CMK (cell line): Measurements from ENCODE around the gene ANKRD28.

ENCODE experiments used
- DNase-seq: peaks from one replicate; pipeline ENCODE4 v3.0.0-alpha.2; 2010; ENCODE audit warnings: low read depth

The ANKRD28 gene

GRCh38 chr3:15722877-15723623, 74.7 kb downstream of the ANKRD28 start:
- DNase-seq, result no peak

- no peak for DNase-seq
These were observed 81.6 kb downstream of the ANKRD28 start for GRCh38 chr3:15716178-15716577.

GRCh38 chr3:15714448-15714847, 83.3 kb downstream of the ANKRD28 start:
- no peak for DNase-seq

- DNase-seq, result no peak
These were observed 84.4 kb downstream of the ANKRD28 start for GRCh38 chr3:15713364-15713763.

GRCh38 chr3:15711281-15711680, 86.5 kb downstream of the ANKRD28 start:
- no peak for DNase-seq

GRCh38 chr3:15708882-15709677, 88.7 kb downstream of the ANKRD28 start:
- no peak for DNase-seq

GRCh38 chr3:15707779-15708178, 90.0 kb downstream of the ANKRD28 start:
- no peak for DNase-seq

GRCh38 chr3:15703346-15703745, 94.4 kb downstream of the ANKRD28 start:
- DNase-seq, result no peak

GRCh38 chr3:15694628-15695027, 103.2 kb downstream of the ANKRD28 start:
- DNase-seq, result no peak

GRCh38 chr3:15693355-15693754, 104.4 kb downstream of the ANKRD28 start:
- no peak for DNase-seq

GRCh38 chr3:15690748-15691147, 107.0 kb downstream of the ANKRD28 start:
- no peak for DNase-seq

- DNase-seq, result no peak
These were observed 107.5 kb downstream of the ANKRD28 start for GRCh38 chr3:15690230-15690629.

- no peak for DNase-seq
These were observed 111.9 kb downstream of the ANKRD28 start for GRCh38 chr3:15685927-15686326.

GRCh38 chr3:15683253-15683652, 114.5 kb downstream of the ANKRD28 start:
- no peak for DNase-seq

- DNase-seq, result no peak
These were observed 115.1 kb downstream of the ANKRD28 start for GRCh38 chr3:15682561-15683185.

- no peak for DNase-seq
These were observed 116.1 kb downstream of the ANKRD28 start for GRCh38 chr3:15681668-15682067.

- DNase-seq, result no peak
These were observed 118.5 kb downstream of the ANKRD28 start for GRCh38 chr3:15679306-15679705.

GRCh38 chr3:15676259-15676658, 121.5 kb downstream of the ANKRD28 start:
- no peak for DNase-seq

- DNase-seq, result no peak
These were observed 124.2 kb downstream of the ANKRD28 start for GRCh38 chr3:15673536-15673935.

GRCh38 chr3:15667484-15667883, 130.3 kb downstream of the ANKRD28 start:
- DNase-seq, result no peak

GRCh38 chr3:15666277-15666676, 131.5 kb downstream of the ANKRD28 start:
- DNase-seq, result no peak

- DNase-seq, result no peak
These were observed 132.1 kb downstream of the ANKRD28 start for GRCh38 chr3:15665510-15666150.
